Tibial nerve (tissue), 4 donors: Measurements from ENCODE around the gene CHST13. TPM values are rescaled to one million over a fixed set of nuclear protein-coding genes. Genes with fewer than 3 reads are reported as not detected.

ENCODE experiments used
- DNase-seq, 2 donors: peaks; one replicate each; pipeline ENCODE4 v3.0.0-alpha.2; 2019; ENCODE audit warnings: low spot score in 2 of 2
- H3K27ac ChIP-seq, 4 donors: fragments of 200-600 bp; sonication (generic) in 3 of 4; one replicate each; pipeline ENCODE4 v1.5.1; 2017 to 2019; ENCODE audit warnings: mild to moderate bottlenecking in 1 of 4
- H3K27me3 ChIP-seq, 2 donors: fragments of 200-600 bp; sonication (generic) in 1 of 2; one replicate each; pipeline versions ENCODE4 v1.5.1 to v1.6.0; 2017 to 2019
- H3K36me3 ChIP-seq, 3 donors: fragments of 200-600 bp; sonication (generic); one replicate each; pipeline ENCODE4 v1.5.1; 2018 to 2019
- H3K4me1 ChIP-seq, 4 donors: fragments of 200-600 bp; sonication (generic) in 3 of 4; one replicate each; pipeline ENCODE4 v1.5.1; 2017 to 2019
- H3K4me3 ChIP-seq, 4 donors: fragments of 200-600 bp; sonication (generic) in 3 of 4; one replicate each; pipeline ENCODE4 v1.5.1; 2017 to 2019; ENCODE audit warnings: mild to moderate bottlenecking in 1 of 4, moderate library complexity in 1 of 4
- H3K9me3 ChIP-seq, 4 donors: fragments of 200-600 bp; sonication (generic) in 3 of 4; one replicate each; pipeline ENCODE4 v1.5.1; 2017 to 2019
- CTCF ChIP-seq, 5 experiments: fragments of 200-600 bp in 3 of 5; fragments of 450-650 bp in 2 of 5; sonication (generic) in 3 of 5; IDR thresholded peaks; one replicate each; pipeline ENCODE4 v1.5.1; 2016 to 2019; ENCODE audit warnings: antibody characterized with exemption in 5 of 5, mild to moderate bottlenecking in 3 of 5, moderate library complexity in 2 of 5
- EP300 ChIP-seq, 2 donors: sonication (generic); formaldehyde crosslinking; IDR thresholded peaks; one replicate each; pipeline ENCODE4 v1.6.1; 2017; ENCODE audit warnings: antibody characterized with exemption in 2 of 2, mild to moderate bottlenecking in 1 of 2
- POLR2A ChIP-seq, 2 donors: fragments of 450-650 bp; IDR thresholded peaks; one replicate each; pipeline ENCODE4 v1.6.1; 2017; ENCODE audit warnings: antibody characterized with exemption in 2 of 2, mild to moderate bottlenecking in 2 of 2, moderate library complexity in 2 of 2
- whole genome bisulfite sequencing, 2 donors: methylation state at CpG; one replicate each; pipeline ENCODE4 v1.1.5; 2018; 5-methylcytosine and 5-hydroxymethylcytosine counted together
- total RNA-seq, 4 donors: library from RNA; depleted of rRNA; stranded (reverse); fragments of >200 nt; gene quantifications; one replicate each; pipeline ENCODE4 v1.1.0, GENCODE V29; 2016

The CHST13 gene
- total RNA-seq, 4 donors from 2014 or later, result 1.0 to 7.2 (median 1.1) TPM; not detected in 1

- no peak for DNase-seq
- peaks cover 0 to 5% of the 10 kb centered on the region in 2 donors for H3K27me3 ChIP-seq
- H3K27ac ChIP-seq, result no peak overlapping the region
- H3K4me3 ChIP-seq, result no peak overlapping the region
- H3K9me3 ChIP-seq, result no peaks in the 10 kb centered on the region
- WGBS, 2 donors, result 45 to 51% methylated on average over 7 of the region's 7 CpGs
- no peaks in the 10 kb centered on the region for H3K36me3 ChIP-seq
- no peaks in the 10 kb centered on the region for H3K4me1 ChIP-seq
- TF ChIP-seq CTCF (IDR thresholded peaks at IDR 0.05), result no peak
- TF ChIP-seq EP300 (IDR thresholded peaks at IDR 0.05), result no peak
- TF ChIP-seq POLR2A (IDR thresholded peaks at IDR 0.05), result no peak
Measured at GRCh38 chr3:126501736-126502135, 22.2 kb upstream of the CHST13 start.

- 94 to 96% methylated on average over 1 of the region's 1 CpG for WGBS, 2 donors
- Histone ChIP-seq H3K9me3 (no peaks in the 10 kb centered on the region), H3K27me3 (peaks cover 0 to 5% of the 10 kb centered on the region in 2 donors), H3K36me3 (no peaks in the 10 kb centered on the region), H3K27ac (no peak overlapping the region), H3K4me3 (no peak overlapping the region), H3K4me1 (no peaks in the 10 kb centered on the region)
- DNase-seq, result no peak
- TF ChIP-seq EP300 (IDR thresholded peaks at IDR 0.05) (no peak), CTCF (IDR thresholded peaks at IDR 0.05) (no peak), POLR2A (IDR thresholded peaks at IDR 0.05) (no peak)
Measured at GRCh38 chr3:126502656-126503055, 21.3 kb upstream of the CHST13 start.

- 86 to 92% methylated on average over 3 to 10 of the region's 10 CpGs for WGBS, 2 donors
- no peak for TF ChIP-seq EP300 (IDR thresholded peaks at IDR 0.05)
- TF ChIP-seq CTCF (IDR thresholded peaks at IDR 0.05), result no peak
- TF ChIP-seq POLR2A (IDR thresholded peaks at IDR 0.05), result no peak
- H3K27me3 ChIP-seq, result peaks cover 0 to 5% of the 10 kb centered on the region in 2 donors
- H3K4me3 ChIP-seq, result no peak overlapping the region
- no peaks in the 10 kb centered on the region for H3K36me3 ChIP-seq
- H3K4me1 ChIP-seq, result no peaks in the 10 kb centered on the region
- no peak overlapping the region for H3K27ac ChIP-seq
- H3K9me3 ChIP-seq, result no peaks in the 10 kb centered on the region
- no peak for DNase-seq
Measured at GRCh38 chr3:126503701-126504100, 20.3 kb upstream of the CHST13 start.

GRCh38 chr3:126507886-126508285 is 16.1 kb upstream of the CHST13 start:
- H3K4me3 ChIP-seq, result no peak overlapping the region
- no peaks in the 10 kb centered on the region for H3K9me3 ChIP-seq
- DNase-seq, result no peak
- no peak for TF ChIP-seq POLR2A (IDR thresholded peaks at IDR 0.05)
- TF ChIP-seq EP300 (IDR thresholded peaks at IDR 0.05), result no peak
- TF ChIP-seq CTCF (IDR thresholded peaks at IDR 0.05), result no peak
- H3K36me3 ChIP-seq, result no peaks in the 10 kb centered on the region
- peaks cover 0 to 5% (median 0%) of the 10 kb centered on the region in 4 donors for H3K4me1 ChIP-seq
- peaks cover 0 to 5% of the 10 kb centered on the region in 2 donors for H3K27me3 ChIP-seq
- no peak overlapping the region for H3K27ac ChIP-seq
- WGBS, 2 donors, result 89 to 96% methylated on average over 8 to 9 of the region's 9 CpGs

GRCh38 chr3:126508564-126508964 is 15.4 kb upstream of the CHST13 start:
- no peak for DNase-seq
- no peaks in the 10 kb centered on the region for H3K9me3 ChIP-seq
- no peaks in the 10 kb centered on the region for H3K36me3 ChIP-seq
- no peak overlapping the region for H3K4me3 ChIP-seq
- peaks cover 0 to 5% (median 0%) of the 10 kb centered on the region in 4 donors for H3K4me1 ChIP-seq
- H3K27ac ChIP-seq, result no peak overlapping the region
- TF ChIP-seq EP300 (IDR thresholded peaks at IDR 0.05) (no peak), POLR2A (IDR thresholded peaks at IDR 0.05) (no peak), CTCF (IDR thresholded peaks at IDR 0.05) (no peak)
- peaks cover 0 to 5% of the 10 kb centered on the region in 2 donors for H3K27me3 ChIP-seq
- 55 to 64% methylated on average over 3 to 4 of the region's 4 CpGs for WGBS, 2 donors
